Hepatocyte (in vitro differentiated cells): ENCODE results near the gene SNX5.

Source experiments
- CTCF ChIP-seq: fragments of 200-600 bp; sonication (generic); IDR thresholded peaks from 2 replicates; pipeline ENCODE4 v1.5.1; 2016; ENCODE audit warnings: antibody characterized with exemption, mild to moderate bottlenecking; ENCODE audit not compliant: poor library complexity
- EZH2 ChIP-seq: fragments of 200-600 bp; sonication (generic); IDR thresholded peaks from 2 replicates; pipeline ENCODE4 v1.6.1; 2016; ENCODE audit warnings: antibody characterized with exemption, mild to moderate bottlenecking, borderline replicate concordance
- EZH2phosphoT487 ChIP-seq: fragments of 200-600 bp; sonication (generic); IDR thresholded peaks from one replicate; pipeline ENCODE4 v1.6.1; 2018; ENCODE audit warnings: antibody characterized with exemption, mild to moderate bottlenecking, low read depth, moderate library complexity; ENCODE audit not compliant: unreplicated experiment, severe bottlenecking

DNA sequence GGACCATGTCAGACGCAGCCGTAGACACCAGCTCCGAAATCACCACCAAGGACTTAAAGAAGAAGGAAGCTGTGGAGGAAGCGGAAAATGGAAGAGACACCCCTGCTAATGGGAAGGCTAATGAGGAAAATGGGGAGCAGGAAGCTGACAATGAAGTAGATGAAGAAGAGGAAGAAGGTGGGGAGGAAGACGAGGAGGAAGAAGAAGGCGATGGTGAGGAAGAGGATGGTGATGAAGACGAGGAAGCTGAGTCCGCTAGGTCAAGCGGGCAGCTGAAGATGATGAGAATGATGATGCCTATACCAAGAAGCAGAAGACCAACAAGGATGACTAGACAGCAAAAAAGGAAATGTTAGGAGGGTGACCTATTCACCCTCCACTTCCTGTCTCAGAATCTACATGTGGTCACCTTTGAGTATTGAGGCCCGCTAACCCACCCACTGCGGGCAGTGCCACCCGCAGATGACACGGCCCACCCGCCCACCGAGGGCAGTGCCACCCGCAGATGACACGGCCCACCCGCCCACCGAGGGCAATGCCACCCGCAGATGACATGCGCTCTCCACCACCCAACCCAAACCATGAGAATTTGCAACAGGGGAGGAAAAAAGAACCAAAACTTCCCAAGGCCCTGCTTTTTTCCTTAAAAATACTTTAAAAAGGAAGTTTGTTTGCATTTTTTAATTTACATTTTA, 43.5 kb upstream of the SNX5 start:
- TF ChIP-seq CTCF (no peak), EZH2 (no peak), EZH2phosphoT487 (no peak)
